OCI-LY1 (cell line): Measurements from ENCODE around the gene DPEP2NB.

Source experiments
- H2AFZ ChIP-seq: fragments of 200-600 bp; sonication (generic), shearing (Covaris generic); 2 replicates; pipeline ENCODE4 v1.6.0; 2014; ENCODE audit warnings: antibody characterized with exemption, mild to moderate bottlenecking, low read length
- H3F3A ChIP-seq: fragments of 200-600 bp; sonication (generic), shearing (Covaris generic); 2 replicates; pipeline ENCODE4 v1.6.0; 2014; ENCODE audit warnings: mild to moderate bottlenecking, antibody characterized with exemption, low read length, moderate library complexity; ENCODE audit not compliant: insufficient read depth
- H3K27ac ChIP-seq: fragments of 200-600 bp; sonication (generic); 2 replicates; pipeline ENCODE4 v1.5.1; 2014; ENCODE audit warnings: low read length, mixed run types, mild to moderate bottlenecking, low read depth; ENCODE audit not compliant: poor library complexity, severe bottlenecking
- H3K27me3 ChIP-seq: fragments of 200-600 bp; sonication (generic); 2 replicates; pipeline ENCODE4 v1.6.0; 2014; ENCODE audit warnings: antibody characterized with exemption, mild to moderate bottlenecking, low read length, moderate library complexity; ENCODE audit not compliant: insufficient read depth
- H3K36me3 ChIP-seq: fragments of 200-600 bp; sonication (generic); 2 replicates; pipeline ENCODE4 v1.6.1; 2014; ENCODE audit warnings: mild to moderate bottlenecking, antibody characterized with exemption, low read length, moderate library complexity, mixed read lengths; ENCODE audit not compliant: insufficient read depth
- H3K4me1 ChIP-seq: fragments of 200-600 bp; sonication (generic); 2 replicates; pipeline ENCODE4 v1.5.1; 2014; ENCODE audit warnings: mild to moderate bottlenecking, low read length, moderate library complexity; ENCODE audit not compliant: insufficient read depth, severe bottlenecking
- H3K4me2 ChIP-seq: fragments of 200-600 bp; sonication (generic), shearing (Covaris generic); 2 replicates; pipeline ENCODE4 v1.6.1; 2014; ENCODE audit warnings: low read length
- H3K4me3 ChIP-seq: fragments of 200-600 bp; sonication (generic); 2 replicates; pipeline ENCODE4 v1.5.1; 2014; ENCODE audit warnings: low read length, low read depth, mild to moderate bottlenecking, mixed read lengths; ENCODE audit not compliant: poor library complexity, severe bottlenecking
- H3K79me2 ChIP-seq: fragments of 200-600 bp; shearing (Covaris generic); 2 replicates; pipeline ENCODE4 v1.6.1; 2016; ENCODE audit warnings: mixed run types, low read length, mixed read lengths; ENCODE audit not compliant: insufficient read depth
- H3K9ac ChIP-seq: fragments of 200-600 bp; sonication (generic), shearing (Covaris generic); 2 replicates; pipeline ENCODE4 v1.6.1; 2014; ENCODE audit warnings: mild to moderate bottlenecking, low read length, mixed read lengths
- H3K9me2 ChIP-seq: fragments of 200-600 bp; sonication (generic), shearing (Covaris generic); 2 replicates; pipeline ENCODE4 v1.6.1; 2014; ENCODE audit warnings: low read depth, mild to moderate bottlenecking, low read length, mixed read lengths
- H3K9me3 ChIP-seq: fragments of 200-600 bp; shearing (Covaris generic); 2 replicates; pipeline ENCODE4 v1.6.1; 2014; ENCODE audit warnings: low read length, mixed read lengths
- H4K20me1 ChIP-seq: fragments of 200-600 bp; sonication (generic), shearing (Covaris generic); 2 replicates; pipeline ENCODE4 v1.6.0; 2016; ENCODE audit warnings: mild to moderate bottlenecking, low read length; ENCODE audit not compliant: insufficient read depth
- EZH2 ChIP-seq: fragments of 200-600 bp; sonication (generic), shearing (Covaris generic); IDR thresholded peaks from 2 replicates; pipeline ENCODE4 v1.8.0; 2017; ENCODE audit warnings: borderline replicate concordance, mixed run types, mild to moderate bottlenecking, antibody characterized with exemption, low read length, moderate library complexity, mixed read lengths
- TF ChIP-seq, protein P1 (sequence below): fragments of 200-600 bp; sonication (generic), shearing (Covaris generic); IDR thresholded peaks from 2 replicates; pipeline ENCODE4 v1.5.1; 2017; ENCODE audit warnings: mild to moderate bottlenecking, antibody characterized with exemption, low read length, moderate library complexity, mixed read lengths

DPEP2NB gene

DNA sequence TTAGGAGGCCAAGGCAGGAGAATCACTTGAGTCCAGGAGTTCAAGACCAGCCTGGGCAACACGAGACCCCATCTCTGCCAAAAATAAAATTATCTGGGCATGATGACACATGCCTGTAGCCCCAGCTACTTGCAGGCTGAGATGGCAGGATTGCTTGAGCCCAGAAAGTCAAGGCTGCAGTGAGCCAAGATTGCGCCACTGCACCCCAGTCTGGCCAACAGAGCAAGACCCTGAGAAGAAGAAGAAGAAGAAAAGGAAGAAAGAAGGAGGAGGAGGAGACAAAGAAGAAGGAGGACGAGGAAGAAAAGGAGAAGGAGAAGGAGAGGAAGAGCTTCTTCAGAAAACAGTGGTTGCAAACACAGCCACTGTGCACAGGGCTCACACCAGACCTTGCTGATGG lies 27.0 kb downstream of the DPEP2NB start:
- Histone ChIP-seq H3K36me3 (no peaks in the 10 kb centered on the region), H3K4me3 (no peak overlapping the region), H3K4me2 (no peak overlapping the region), H3K27me3 (no peaks in the 10 kb centered on the region), H3K9me3 (no peaks in the 10 kb centered on the region), H3K79me2 (no peaks in the 10 kb centered on the region), H3K9me2 (no peaks in the 10 kb centered on the region), H4K20me1 (no peaks in the 10 kb centered on the region), H3K9ac (no peak overlapping the region), H3F3A (no peaks in the 10 kb centered on the region), H3K4me1 (peaks cover 26% of the 10 kb centered on the region), H3K27ac (no peak overlapping the region), H2AFZ (no peak overlapping the region)
- TF ChIP-seq EZH2 = no peak
- TF ChIP-seq, protein P1, sequence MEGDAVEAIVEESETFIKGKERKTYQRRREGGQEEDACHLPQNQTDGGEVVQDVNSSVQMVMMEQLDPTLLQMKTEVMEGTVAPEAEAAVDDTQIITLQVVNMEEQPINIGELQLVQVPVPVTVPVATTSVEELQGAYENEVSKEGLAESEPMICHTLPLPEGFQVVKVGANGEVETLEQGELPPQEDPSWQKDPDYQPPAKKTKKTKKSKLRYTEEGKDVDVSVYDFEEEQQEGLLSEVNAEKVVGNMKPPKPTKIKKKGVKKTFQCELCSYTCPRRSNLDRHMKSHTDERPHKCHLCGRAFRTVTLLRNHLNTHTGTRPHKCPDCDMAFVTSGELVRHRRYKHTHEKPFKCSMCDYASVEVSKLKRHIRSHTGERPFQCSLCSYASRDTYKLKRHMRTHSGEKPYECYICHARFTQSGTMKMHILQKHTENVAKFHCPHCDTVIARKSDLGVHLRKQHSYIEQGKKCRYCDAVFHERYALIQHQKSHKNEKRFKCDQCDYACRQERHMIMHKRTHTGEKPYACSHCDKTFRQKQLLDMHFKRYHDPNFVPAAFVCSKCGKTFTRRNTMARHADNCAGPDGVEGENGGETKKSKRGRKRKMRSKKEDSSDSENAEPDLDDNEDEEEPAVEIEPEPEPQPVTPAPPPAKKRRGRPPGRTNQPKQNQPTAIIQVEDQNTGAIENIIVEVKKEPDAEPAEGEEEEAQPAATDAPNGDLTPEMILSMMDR = no peak

GRCh38 chr16:67987460-67988160 lies 28.1 kb downstream of the DPEP2NB start:
- Histone ChIP-seq H2AFZ (no peak overlapping the region), H3K4me3 (no peak overlapping the region), H3K4me2 (no peak overlapping the region), H3K79me2 (no peaks in the 10 kb centered on the region), H4K20me1 (no peaks in the 10 kb centered on the region), H3K27ac (no peak overlapping the region), H3K9me2 (no peaks in the 10 kb centered on the region), H3K36me3 (no peaks in the 10 kb centered on the region), H3F3A (no peaks in the 10 kb centered on the region), H3K9me3 (no peaks in the 10 kb centered on the region), H3K9ac (no peak overlapping the region), H3K4me1 (peaks cover 16% of the 10 kb centered on the region), H3K27me3 (no peaks in the 10 kb centered on the region)
- TF ChIP-seq, protein P1 = no peak

DNA sequence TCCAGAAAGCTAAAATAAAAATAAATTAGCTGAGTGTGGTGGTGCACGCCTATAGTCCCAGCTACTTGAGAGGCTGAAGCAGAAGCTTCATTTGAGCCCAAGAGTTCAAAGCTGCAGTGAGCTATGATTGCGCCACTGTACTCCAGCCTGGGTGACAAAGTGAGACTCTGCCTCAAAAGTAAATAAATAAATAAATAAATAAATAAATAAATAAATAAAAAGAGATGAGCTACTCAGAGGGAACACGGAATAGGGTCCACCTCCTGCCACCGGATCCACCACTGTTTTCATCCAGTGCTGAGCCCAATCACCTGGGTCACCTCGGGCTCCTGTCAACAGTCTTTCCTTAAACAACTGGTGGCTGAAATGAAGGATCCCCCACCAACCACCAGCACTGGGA lies 28.8 kb downstream of the DPEP2NB start:
- Histone ChIP-seq H3K4me2 (no peak overlapping the region), H3K36me3 (no peaks in the 10 kb centered on the region), H2AFZ (no peak overlapping the region), H3K27me3 (no peaks in the 10 kb centered on the region), H3K9me3 (no peaks in the 10 kb centered on the region), H3K4me1 (peaks cover 15% of the 10 kb centered on the region), H3K9ac (no peak overlapping the region), H3K4me3 (no peak overlapping the region), H3F3A (no peaks in the 10 kb centered on the region), H3K79me2 (no peaks in the 10 kb centered on the region), H3K9me2 (no peaks in the 10 kb centered on the region), H3K27ac (no peak overlapping the region), H4K20me1 (no peaks in the 10 kb centered on the region)
- no peak for TF ChIP-seq EZH2
- TF ChIP-seq, protein P1 = no peak
